Bronchial epithelial cell (primary cell): ENCODE data around the gene MT1E. TPM values are rescaled to one million over a fixed set of nuclear protein-coding genes. Genes with fewer than 3 reads are reported as not detected.

ENCODE experiments used
- DNase-seq: peaks from one replicate; pipeline ENCODE4 v3.0.0-alpha.2; 2010; ENCODE audit warnings: low read depth
- FAIRE-seq: peaks from 2 replicates; lab custom pipeline; 2011; peaks lifted over from hg19 to GRCh38; lab: Jason Lieb, UNC
- H3K27me3 ChIP-seq: 2 replicates; pipeline ENCODE4 v1.5.1; 2011; ENCODE audit warnings: low read length; ENCODE audit not compliant: control insufficient read depth, insufficient read depth
- H3K36me3 ChIP-seq: 2 replicates; pipeline ENCODE4 v1.5.1; 2011; ENCODE audit warnings: low read length; ENCODE audit not compliant: control insufficient read depth, insufficient read depth
- H3K4me3 ChIP-seq: 2 replicates; pipeline ENCODE4 v1.5.1; 2011; ENCODE audit warnings: mild to moderate bottlenecking, low read depth, low read length, control low read depth
- total RNA-seq: library from RNA; depleted of rRNA; stranded (reverse); fragments of >200 nt; gene quantifications from 2 replicates; pipeline ENCODE4 v1.2.1, GENCODE V29; 2014
- TF ChIP-seq, protein P1 (sequence below): IDR thresholded peaks from 2 replicates; pipeline ENCODE4 v1.5.1; 2011; ENCODE audit warnings: mild to moderate bottlenecking, moderate library complexity, low read length, control low read depth, inconsistent platforms; ENCODE audit not compliant: insufficient read depth, severe bottlenecking

Gene MT1E
- total RNA-seq, 1 donor from 2014 or later, result 60.8 TPM

DNA sequence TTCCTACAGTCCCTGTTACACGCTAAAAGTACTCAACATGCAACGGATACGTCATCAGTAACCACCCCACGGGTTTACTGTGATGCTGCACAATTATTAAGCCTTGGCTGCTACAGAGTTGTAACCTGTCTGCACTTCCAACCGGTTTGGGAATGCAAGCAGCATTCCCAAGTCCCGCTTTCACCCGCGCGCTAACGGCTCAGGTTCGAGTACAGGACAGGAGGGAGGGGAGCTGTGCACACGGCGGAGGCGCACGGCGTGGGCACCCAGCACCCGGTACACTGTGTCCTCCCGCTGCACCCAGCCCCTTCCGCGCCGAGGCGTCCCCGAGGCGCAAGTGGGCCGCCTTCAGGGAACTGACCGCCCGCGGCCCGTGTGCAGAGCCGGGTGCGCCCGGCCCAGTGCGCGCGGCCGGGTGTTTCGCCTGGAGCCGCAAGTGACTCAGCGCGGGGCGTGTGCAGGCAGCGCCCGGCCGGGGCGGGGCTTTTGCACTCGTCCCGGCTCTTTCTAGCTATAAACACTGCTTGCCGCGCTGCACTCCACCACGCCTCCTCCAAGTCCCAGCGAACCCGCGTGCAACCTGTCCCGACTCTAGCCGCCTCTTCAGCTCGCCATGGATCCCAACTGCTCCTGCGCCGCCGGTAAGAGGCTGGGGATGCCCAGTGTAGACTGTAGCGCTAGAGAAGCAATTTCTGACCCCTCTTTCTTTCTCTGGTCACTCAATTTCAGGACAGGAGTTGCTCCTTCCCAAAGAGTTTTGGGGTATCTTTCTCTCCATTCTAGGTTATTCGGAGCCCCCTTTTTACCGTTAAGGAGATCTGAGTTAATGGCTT is 17.3 kb upstream of the MT1E start, which contains the start of gene MT2A:
Gene MT2A (plus strand): TSS at position 542 of the 833 bp plus-strand sequence. CDS start 72 bp downstream, at position 614.
- TF ChIP-seq, protein P1, sequence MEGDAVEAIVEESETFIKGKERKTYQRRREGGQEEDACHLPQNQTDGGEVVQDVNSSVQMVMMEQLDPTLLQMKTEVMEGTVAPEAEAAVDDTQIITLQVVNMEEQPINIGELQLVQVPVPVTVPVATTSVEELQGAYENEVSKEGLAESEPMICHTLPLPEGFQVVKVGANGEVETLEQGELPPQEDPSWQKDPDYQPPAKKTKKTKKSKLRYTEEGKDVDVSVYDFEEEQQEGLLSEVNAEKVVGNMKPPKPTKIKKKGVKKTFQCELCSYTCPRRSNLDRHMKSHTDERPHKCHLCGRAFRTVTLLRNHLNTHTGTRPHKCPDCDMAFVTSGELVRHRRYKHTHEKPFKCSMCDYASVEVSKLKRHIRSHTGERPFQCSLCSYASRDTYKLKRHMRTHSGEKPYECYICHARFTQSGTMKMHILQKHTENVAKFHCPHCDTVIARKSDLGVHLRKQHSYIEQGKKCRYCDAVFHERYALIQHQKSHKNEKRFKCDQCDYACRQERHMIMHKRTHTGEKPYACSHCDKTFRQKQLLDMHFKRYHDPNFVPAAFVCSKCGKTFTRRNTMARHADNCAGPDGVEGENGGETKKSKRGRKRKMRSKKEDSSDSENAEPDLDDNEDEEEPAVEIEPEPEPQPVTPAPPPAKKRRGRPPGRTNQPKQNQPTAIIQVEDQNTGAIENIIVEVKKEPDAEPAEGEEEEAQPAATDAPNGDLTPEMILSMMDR, result no peak
- H3K4me3 ChIP-seq, result peak within 1 kb of the TSS; percentile 50
- FAIRE-seq (no peak), DNase-seq (peak; percentile 89)
- H3K36me3 ChIP-seq, result no peaks in the 10 kb centered on the region
- H3K27me3 ChIP-seq, result no peaks in the 10 kb centered on the region

DNA sequence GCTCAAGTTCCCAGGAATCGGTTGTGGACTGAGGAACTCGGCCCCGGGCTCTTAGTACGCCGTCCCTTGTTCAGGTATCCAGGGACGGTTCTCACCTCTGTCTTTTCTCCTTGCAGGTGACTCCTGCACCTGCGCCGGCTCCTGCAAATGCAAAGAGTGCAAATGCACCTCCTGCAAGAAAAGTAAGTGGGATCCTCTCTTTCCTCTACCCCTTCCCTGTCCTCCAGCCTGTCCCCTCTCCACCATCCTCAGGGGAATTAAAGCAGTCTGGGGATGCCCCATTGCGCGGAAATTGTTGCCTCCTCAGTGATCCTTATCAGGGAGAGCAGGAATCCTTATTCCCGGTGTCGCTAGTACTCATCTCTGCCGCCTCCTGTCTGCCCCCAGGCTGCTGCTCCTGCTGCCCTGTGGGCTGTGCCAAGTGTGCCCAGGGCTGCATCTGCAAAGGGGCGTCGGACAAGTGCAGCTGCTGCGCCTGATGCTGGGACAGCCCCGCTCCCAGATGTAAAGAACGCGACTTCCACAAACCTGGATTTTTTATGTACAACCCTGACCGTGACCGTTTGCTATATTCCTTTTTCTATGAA is 16.6 kb upstream of the MT1E start:
- TF ChIP-seq, protein P1, result no peak
- DNase-seq (peak; percentile 7), FAIRE-seq (no peak)
- peak overlapping the region; percentile 50 for H3K4me3 ChIP-seq
- no peaks in the 10 kb centered on the region for H3K27me3 ChIP-seq
- H3K36me3 ChIP-seq, result no peaks in the 10 kb centered on the region

DNA sequence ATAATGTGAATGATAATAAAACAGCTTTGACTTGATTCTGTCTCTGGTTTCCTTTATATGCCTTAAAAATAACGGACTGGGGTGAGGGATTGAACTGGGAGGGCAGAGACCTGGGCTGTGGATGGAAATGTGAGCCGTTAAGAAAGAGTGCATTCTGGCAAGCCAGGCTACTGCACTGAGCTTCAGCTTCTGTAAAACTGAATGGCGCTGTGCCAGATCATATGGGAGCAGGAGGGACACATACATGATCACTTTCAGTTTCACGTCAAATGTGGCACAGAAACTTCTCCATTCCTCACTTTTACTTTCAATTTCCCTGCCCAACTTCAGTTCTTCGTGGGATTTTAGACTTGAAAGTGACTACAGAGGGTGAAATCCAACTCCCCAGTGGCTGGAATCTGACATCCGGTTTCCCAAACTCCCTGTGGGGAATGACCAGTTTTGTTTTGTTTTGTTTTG is 16.1 kb upstream of the MT1E start:
- DNase-seq, result peak; percentile 89
- FAIRE-seq, result no peak
- Histone ChIP-seq H3K27me3 (no peaks in the 10 kb centered on the region), H3K36me3 (no peaks in the 10 kb centered on the region), H3K4me3 (peak overlapping the region; percentile 50)
- TF ChIP-seq, protein P1, result no peak

DNA sequence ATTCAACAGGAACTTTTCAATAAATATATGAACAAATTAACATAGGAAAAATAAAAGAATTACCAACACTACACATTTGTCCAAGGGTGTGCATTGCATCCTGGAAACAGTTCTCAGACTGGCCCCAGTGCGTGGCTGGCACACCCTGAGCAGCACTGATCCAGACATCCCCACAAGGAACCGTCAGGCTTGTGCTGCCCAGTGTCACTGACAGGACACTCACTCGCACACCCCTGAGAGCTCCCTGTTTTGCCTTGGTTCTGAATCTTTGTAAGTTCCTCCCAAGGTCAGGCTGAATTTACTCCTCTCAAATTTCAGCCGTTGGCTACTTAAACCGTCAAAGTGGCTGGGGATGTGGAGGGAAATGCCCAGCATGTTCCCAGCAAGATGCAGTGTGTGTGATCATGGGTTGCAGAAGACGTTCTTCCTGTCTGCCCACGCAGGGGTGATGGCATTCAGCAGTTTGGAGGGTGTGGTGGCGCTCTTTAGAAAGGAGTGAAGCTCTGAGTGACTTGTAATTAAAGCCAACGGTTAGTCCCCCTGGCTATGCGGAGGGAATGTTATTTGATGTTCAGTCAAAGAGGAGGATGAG is 15.5 kb upstream of the MT1E start:
- Histone ChIP-seq H3K27me3 (no peaks in the 10 kb centered on the region), H3K36me3 (no peaks in the 10 kb centered on the region), H3K4me3 (no peak overlapping the region)
- FAIRE-seq, result no peak
- peak; percentile 97 for DNase-seq
- TF ChIP-seq, protein P1, result no peak

DNA sequence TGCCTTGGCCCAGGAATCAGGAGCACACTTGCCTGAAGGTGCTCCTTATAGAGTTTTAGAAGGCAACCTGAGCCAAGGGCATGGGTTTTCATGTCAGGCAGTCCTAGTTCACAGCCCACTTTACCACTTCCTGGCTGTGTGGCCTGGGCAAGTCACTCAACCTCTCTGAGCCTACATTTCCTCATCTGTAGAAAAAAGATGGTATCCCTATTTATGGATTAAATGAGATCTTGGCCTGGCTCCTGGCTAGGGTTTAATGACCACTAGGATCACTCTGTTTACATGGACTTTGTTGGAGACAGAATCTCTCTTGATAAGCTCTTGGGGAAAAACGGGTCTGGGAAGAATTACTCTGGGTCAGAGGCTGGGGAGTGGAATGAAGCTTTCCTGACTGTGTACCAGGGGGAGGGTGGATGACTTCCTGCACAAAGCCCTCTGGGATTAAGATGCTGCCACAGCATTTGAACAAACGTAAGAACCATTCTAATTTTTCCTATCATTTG is 14.9 kb upstream of the MT1E start:
- Histone ChIP-seq H3K36me3 (no peaks in the 10 kb centered on the region), H3K4me3 (no peak overlapping the region), H3K27me3 (no peaks in the 10 kb centered on the region)
- DNase-seq, result peak; percentile 7
- no peak for FAIRE-seq
- TF ChIP-seq, protein P1, result no peak
